GM18951 (cell line): Measurements from ENCODE around the gene ALDH1A1.

Experiments used
- POLR2A ChIP-seq: IDR thresholded peaks from 4 replicates; pipeline ENCODE4 v1.6.1; 2011; ENCODE audit warnings: mild to moderate bottlenecking; ENCODE audit not compliant: insufficient read length, insufficient read depth; ENCODE audit errors: extremely low read depth
- in situ Hi-C: fragments of 300-500 bp; cut with MboI; formaldehyde crosslinking; loops from one replicate; pipeline ENCODE4 v1.12.0; 2022; ENCODE audit warnings: low sequenced_read_pairs, mixed read lengths, inconsistent platforms; ENCODE audit not compliant: unreplicated experiment

ALDH1A1 gene

DNA sequence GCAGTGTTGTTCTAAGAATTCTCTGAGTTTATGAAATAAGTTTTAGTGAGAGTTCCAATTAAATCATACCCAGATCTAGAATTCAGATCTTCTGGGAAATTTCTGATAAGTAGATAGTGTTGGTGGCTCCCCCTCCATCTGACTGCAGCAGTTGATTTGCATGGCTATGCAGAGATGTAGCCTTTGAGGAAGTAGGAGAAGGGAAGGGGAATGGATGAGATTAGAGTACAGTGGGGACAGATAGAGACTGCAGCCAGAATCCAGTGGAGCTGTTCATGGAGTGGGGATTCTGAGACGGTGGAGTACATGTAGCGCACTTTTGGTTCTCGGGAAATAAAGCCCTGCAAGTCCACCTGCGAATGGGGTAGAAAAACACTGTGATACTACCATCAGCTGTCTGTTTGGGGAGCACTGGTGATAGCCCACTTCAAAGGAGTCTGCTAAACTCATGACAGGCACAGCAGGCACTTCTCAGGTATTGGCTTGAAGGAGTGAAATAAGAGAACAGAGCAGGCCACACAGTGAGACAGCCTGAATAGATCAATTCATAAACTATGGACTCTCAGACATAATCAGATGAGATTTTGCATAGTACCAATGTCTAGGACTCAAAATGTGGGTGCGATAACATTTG is 96.8 kb downstream of the ALDH1A1 start:
- no peak for TF ChIP-seq POLR2A
- in situ Hi-C loops: no loop called here

DNA sequence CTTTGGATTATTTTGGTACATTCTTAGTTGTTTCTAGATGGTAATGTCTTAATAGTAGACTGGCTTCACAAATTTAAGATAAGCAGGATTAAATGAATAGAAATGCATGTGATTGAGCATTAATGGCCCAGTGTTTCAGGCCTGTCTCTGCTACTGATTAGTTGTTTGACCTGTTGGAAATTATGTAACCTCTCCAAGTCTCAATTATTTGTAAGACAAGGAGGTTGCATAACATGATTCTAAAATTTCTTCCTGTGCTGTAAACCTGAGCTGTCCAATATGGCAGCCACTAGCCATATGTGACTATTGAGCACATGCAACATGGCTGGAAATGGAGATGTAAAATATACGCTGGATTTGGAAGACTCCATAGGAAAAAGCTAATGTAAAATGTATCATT is 97.5 kb downstream of the ALDH1A1 start:
- no peak for TF ChIP-seq POLR2A
- in situ Hi-C loops: no loop called here
